ENCODE results near the gene SEC16A.

DNA sequence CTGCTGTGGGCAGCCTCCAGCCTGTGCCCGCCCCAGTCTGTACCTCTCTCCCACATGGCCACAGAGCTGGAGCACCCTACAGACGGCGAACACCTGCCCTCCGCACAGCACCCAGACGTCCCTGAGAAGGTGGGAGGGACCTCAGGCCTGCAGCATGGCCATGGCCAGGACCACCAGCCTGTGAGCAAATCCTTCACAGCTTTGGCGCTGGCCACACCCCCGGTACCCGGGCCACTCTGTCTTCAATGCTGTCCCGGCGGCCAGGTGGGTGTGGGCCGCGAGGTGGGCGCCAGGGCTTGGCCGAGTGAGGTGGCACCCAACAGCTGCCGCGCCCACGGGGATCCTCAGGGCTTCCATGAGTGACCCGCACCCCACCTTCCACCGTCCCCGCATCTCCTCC lies 44.3 kb upstream of the SEC16A start:
- TF ChIP-seq, protein P1, sequence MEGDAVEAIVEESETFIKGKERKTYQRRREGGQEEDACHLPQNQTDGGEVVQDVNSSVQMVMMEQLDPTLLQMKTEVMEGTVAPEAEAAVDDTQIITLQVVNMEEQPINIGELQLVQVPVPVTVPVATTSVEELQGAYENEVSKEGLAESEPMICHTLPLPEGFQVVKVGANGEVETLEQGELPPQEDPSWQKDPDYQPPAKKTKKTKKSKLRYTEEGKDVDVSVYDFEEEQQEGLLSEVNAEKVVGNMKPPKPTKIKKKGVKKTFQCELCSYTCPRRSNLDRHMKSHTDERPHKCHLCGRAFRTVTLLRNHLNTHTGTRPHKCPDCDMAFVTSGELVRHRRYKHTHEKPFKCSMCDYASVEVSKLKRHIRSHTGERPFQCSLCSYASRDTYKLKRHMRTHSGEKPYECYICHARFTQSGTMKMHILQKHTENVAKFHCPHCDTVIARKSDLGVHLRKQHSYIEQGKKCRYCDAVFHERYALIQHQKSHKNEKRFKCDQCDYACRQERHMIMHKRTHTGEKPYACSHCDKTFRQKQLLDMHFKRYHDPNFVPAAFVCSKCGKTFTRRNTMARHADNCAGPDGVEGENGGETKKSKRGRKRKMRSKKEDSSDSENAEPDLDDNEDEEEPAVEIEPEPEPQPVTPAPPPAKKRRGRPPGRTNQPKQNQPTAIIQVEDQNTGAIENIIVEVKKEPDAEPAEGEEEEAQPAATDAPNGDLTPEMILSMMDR (IDR thresholded peaks at IDR 0.05; ENCODE audit: insufficient read depth, low read length): no peak
- TF ChIP-seq, protein P2, sequence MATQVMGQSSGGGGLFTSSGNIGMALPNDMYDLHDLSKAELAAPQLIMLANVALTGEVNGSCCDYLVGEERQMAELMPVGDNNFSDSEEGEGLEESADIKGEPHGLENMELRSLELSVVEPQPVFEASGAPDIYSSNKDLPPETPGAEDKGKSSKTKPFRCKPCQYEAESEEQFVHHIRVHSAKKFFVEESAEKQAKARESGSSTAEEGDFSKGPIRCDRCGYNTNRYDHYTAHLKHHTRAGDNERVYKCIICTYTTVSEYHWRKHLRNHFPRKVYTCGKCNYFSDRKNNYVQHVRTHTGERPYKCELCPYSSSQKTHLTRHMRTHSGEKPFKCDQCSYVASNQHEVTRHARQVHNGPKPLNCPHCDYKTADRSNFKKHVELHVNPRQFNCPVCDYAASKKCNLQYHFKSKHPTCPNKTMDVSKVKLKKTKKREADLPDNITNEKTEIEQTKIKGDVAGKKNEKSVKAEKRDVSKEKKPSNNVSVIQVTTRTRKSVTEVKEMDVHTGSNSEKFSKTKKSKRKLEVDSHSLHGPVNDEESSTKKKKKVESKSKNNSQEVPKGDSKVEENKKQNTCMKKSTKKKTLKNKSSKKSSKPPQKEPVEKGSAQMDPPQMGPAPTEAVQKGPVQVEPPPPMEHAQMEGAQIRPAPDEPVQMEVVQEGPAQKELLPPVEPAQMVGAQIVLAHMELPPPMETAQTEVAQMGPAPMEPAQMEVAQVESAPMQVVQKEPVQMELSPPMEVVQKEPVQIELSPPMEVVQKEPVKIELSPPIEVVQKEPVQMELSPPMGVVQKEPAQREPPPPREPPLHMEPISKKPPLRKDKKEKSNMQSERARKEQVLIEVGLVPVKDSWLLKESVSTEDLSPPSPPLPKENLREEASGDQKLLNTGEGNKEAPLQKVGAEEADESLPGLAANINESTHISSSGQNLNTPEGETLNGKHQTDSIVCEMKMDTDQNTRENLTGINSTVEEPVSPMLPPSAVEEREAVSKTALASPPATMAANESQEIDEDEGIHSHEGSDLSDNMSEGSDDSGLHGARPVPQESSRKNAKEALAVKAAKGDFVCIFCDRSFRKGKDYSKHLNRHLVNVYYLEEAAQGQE (IDR thresholded peaks at IDR 0.05; ENCODE audit: insufficient replicate concordance, low read depth): no peak
